ENCODE data around the gene SDK2. TPM values are rescaled to one million over a fixed set of nuclear protein-coding genes. Genes with fewer than 3 reads are reported as not detected.

Gene SDK2
- total RNA-seq, 4 donors from 2014 or later, result 1.4 to 6.8 (median 3.3) TPM

DNA sequence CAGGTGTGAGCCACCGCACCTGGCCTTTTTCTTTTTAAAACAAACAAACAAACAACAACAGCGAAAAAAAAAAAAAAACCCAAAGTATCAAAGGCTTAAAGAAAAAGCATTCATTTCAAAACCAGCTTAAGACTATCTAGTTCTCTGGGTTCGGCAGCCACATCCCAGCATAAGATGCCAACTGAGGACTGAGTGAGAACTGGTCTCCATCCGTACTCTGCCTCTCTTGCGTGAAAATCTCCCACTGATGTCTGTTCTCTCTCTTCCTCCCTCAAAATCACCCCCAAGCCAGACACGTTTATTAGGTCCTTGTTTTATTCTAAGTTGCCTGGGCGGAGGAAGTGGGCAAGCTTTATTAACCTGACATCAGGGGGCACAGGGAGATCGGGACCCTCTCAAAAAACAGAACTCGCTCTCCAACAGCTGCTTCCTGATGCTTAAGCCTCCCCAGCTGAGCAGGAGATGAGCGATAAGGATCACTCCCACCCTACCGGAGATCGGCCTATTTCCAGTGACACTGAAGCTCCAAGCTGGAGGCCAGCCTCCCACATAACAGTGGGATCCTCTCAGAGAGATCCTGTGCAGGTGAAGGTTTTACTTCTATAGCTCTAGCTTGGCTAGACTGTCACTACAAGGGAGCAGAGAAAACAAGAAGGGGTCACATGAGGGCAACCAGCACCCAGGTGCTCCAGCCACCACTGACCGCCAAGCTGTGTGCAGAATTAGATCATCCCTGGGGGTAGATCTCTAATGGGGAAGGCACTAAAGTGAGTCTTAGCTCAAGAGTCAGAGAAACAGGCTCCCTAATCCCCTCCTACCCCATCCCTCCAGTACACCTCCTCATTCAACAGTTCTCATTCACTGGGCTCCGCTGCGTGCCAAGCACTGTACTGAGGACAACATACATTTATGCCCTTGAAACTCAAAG is 346.0 kb downstream of the SDK2 start:
- 65% methylated on average over 15 of the region's 15 CpGs for WGBS
- Histone ChIP-seq H3K27ac (no peak overlapping the region), H3K4me1 (peaks cover 68% of the 10 kb centered on the region), H3K4me3 (no peak overlapping the region), H3K9me3 (no peaks in the 10 kb centered on the region), H3K36me3 (no peaks in the 10 kb centered on the region), H3K27me3 (no peaks in the 10 kb centered on the region)
- no peak for TF ChIP-seq POLR2A (IDR thresholded peaks at IDR 0.05)
- no peak for TF ChIP-seq POLR2AphosphoS5 (IDR thresholded peaks at IDR 0.05)
- TF ChIP-seq, protein P1, sequence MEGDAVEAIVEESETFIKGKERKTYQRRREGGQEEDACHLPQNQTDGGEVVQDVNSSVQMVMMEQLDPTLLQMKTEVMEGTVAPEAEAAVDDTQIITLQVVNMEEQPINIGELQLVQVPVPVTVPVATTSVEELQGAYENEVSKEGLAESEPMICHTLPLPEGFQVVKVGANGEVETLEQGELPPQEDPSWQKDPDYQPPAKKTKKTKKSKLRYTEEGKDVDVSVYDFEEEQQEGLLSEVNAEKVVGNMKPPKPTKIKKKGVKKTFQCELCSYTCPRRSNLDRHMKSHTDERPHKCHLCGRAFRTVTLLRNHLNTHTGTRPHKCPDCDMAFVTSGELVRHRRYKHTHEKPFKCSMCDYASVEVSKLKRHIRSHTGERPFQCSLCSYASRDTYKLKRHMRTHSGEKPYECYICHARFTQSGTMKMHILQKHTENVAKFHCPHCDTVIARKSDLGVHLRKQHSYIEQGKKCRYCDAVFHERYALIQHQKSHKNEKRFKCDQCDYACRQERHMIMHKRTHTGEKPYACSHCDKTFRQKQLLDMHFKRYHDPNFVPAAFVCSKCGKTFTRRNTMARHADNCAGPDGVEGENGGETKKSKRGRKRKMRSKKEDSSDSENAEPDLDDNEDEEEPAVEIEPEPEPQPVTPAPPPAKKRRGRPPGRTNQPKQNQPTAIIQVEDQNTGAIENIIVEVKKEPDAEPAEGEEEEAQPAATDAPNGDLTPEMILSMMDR (IDR thresholded peaks at IDR 0.05), result no peak
- no peak for TF ChIP-seq EP300 (IDR thresholded peaks at IDR 0.05)
- no peak for DNase-seq (ENCODE audit: low spot score in 2 of 2)

DNA sequence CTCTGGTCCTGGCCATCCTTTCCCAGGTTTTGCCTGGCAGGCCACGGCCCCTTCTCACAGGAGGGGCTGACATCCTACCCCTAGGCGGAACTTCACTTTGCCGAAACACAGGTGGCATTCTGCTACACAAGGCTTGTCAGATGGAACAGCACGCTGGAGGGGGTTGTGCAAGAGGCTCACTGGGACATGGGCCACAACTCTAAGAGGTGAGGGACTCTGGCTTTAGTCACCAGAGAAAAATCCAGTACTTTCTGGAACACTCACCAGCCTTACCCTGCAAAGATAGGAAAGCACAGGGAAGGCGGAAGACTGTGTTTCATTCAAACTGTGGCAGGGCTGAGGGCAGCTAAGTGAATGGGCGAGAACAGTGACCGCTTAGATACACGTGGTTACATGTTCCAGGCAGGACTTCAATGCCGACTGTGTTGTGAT is 350.7 kb downstream of the SDK2 start:
- DNase-seq (ENCODE audit: low spot score in 2 of 2), result no peak
- Histone ChIP-seq H3K4me1 (peaks cover 80% of the 10 kb centered on the region), H3K27me3 (no peaks in the 10 kb centered on the region), H3K9me3 (no peaks in the 10 kb centered on the region), H3K36me3 (no peaks in the 10 kb centered on the region), H3K27ac (peak overlapping the region; percentile 89), H3K4me3 (no peak overlapping the region)
- 54% methylated on average over 9 of the region's 9 CpGs for WGBS
- TF ChIP-seq POLR2AphosphoS5 (IDR thresholded peaks at IDR 0.05), result peak in 2 of 3 donors; percentile 50 to 61
- TF ChIP-seq, protein P1 (IDR thresholded peaks at IDR 0.05), result no peak

DNA sequence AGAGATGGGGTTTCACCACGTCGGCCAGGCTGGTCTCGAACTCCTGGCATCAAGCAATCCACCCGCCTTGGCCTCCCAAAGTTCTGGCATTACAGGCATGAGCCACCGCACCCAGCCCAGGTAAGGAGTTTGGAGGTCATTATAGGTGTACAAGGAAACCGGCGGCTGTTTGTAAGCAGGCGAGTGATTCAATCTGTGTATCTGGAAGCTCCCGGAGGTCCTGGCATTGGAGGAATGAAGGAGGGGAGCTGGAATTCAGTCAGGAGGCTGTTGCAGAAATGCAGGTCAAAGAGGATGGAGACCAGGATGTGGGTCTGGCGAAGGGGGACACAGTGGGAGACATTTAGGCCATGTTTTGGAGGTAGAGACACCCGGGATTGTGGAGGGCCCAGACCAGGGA is 351.2 kb downstream of the SDK2 start:
- TF ChIP-seq EP300 (IDR thresholded peaks at IDR 0.05) (no peak), POLR2A (IDR thresholded peaks at IDR 0.05) (no peak), POLR2AphosphoS5 (IDR thresholded peaks at IDR 0.05) (no peak)
- TF ChIP-seq, protein P1 (IDR thresholded peaks at IDR 0.05), result no peak
- DNase-seq (ENCODE audit: low spot score in 2 of 2), result no peak
- H3K4me3 ChIP-seq, result no peak overlapping the region
- H3K4me1 ChIP-seq, result peaks cover 80% of the 10 kb centered on the region
- H3K27me3 ChIP-seq, result no peaks in the 10 kb centered on the region
- no peaks in the 10 kb centered on the region for H3K36me3 ChIP-seq
- H3K27ac ChIP-seq, result peak overlapping the region; percentile 89
- WGBS, result 43% methylated on average over 11 of the region's 11 CpGs
- no peaks in the 10 kb centered on the region for H3K9me3 ChIP-seq

DNA sequence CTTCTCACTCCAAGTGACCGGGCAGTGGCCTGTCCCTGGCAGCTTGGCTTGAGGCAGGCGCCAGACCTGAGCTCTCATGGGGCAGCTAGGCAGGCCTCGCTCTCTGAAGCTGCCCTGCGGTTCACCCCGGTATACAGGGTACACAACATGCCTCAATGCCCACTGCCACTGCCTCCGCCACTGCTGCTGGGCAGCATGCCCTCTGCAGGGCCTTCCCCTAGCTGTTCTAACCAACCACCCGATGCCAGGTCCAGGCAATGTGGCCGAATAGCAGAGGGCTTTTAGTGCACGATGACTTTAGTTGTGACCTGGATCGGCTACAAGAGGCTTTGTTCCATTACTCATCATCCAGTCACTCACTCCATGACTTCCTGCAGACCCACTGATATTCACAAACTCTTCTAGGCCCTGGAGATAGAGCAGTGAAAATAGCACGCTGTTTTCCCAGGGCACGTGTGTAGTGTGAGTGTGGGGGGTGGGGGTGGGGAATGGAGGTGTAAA is 352.2 kb downstream of the SDK2 start:
- WGBS, result 51% methylated on average over 12 of the region's 12 CpGs
- H3K27me3 ChIP-seq, result no peaks in the 10 kb centered on the region
- DNase-seq (ENCODE audit: low spot score in 2 of 2), result no peak
- TF ChIP-seq POLR2A (IDR thresholded peaks at IDR 0.05), result no peak
- TF ChIP-seq EP300 (IDR thresholded peaks at IDR 0.05), result no peak
- TF ChIP-seq POLR2AphosphoS5 (IDR thresholded peaks at IDR 0.05), result no peak
- TF ChIP-seq, protein P1 (IDR thresholded peaks at IDR 0.05), result no peak
- peak overlapping the region; percentile 19 for H3K4me3 ChIP-seq
- peak overlapping the region; percentile 89 for H3K27ac ChIP-seq
- H3K4me1 ChIP-seq, result peaks cover 85% of the 10 kb centered on the region
- no peaks in the 10 kb centered on the region for H3K9me3 ChIP-seq
- H3K36me3 ChIP-seq, result no peaks in the 10 kb centered on the region

DNA sequence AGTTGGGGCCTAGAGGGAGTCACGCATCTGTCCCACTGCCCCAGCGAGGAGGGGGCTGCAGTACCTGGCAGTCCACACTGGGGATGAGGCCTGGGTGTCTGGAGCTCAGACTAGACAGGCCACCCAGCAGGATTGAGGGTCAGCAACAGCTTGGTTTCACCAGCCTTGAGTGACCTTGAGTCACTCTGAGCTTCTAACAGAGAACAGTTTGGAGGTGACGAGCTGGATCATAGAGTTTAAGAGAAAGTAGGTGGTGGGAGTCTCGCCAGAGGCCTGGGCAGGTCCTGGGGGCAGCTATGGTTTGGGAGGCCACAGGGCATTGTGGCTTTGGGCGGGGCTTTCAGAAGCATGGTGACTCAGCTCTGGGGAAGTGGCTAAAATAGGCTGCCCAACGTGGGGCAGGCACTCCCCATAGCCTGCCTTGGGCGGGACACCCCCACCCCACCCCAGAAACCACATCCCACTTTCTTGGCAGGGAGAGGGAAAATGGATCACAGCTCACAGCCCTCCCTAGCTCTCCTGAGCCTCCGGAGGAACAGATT is 352.9 kb downstream of the SDK2 start:
- H3K4me3 ChIP-seq, result peak overlapping the region; percentile 19
- H3K4me1 ChIP-seq, result peaks cover 90% of the 10 kb centered on the region
- peak overlapping the region; percentile 89 for H3K27ac ChIP-seq
- no peaks in the 10 kb centered on the region for H3K9me3 ChIP-seq
- TF ChIP-seq POLR2AphosphoS5 (IDR thresholded peaks at IDR 0.05), result peak in 1 of 3 donors; percentile 31
- TF ChIP-seq POLR2A (IDR thresholded peaks at IDR 0.05), result no peak
- H3K36me3 ChIP-seq, result peaks cover under 1% of the 10 kb centered on the region
- peak in 1 of 2 donors; percentile 86 for DNase-seq (ENCODE audit: low spot score in 2 of 2)
- WGBS, result 43% methylated on average over 7 of the region's 8 CpGs
- H3K27me3 ChIP-seq, result no peaks in the 10 kb centered on the region
